Spleen (tissue), 7 donors: ENCODE data around the gene NRXN2.

Experiments used
- CTCF ChIP-seq, 11 experiments: fragments of 200-600 bp in 7 of 11; fragments of 450-650 bp in 4 of 11; sonication (generic) in 4 of 11; IDR thresholded peaks in 8 of 11; conservative IDR thresholded peaks in 3 of 11; 1 replicate in 7 of 11; 2 replicates in 4 of 11; pipeline versions ENCODE4 v1.4.0 to v1.8.0; 2016 to 2021; ENCODE audit warnings: antibody characterized with exemption in 11 of 11, inconsistent platforms in 4 of 11, mild to moderate bottlenecking in 1 of 11
- POLR2A ChIP-seq, 3 donors: fragments of 450-650 bp; IDR thresholded peaks; one replicate each; pipeline ENCODE4 v1.5.1; 2017; ENCODE audit warnings: antibody characterized with exemption in 3 of 3, mild to moderate bottlenecking in 1 of 3
- POLR2AphosphoS5 ChIP-seq, 3 donors: sonication (generic); formaldehyde crosslinking; IDR thresholded peaks; one replicate each; pipeline ENCODE4 v1.5.1; 2017; ENCODE audit warnings: antibody characterized with exemption in 3 of 3
- donor health status: DM: no; HTN: no; CAD: no; lungs with moderate emphysema.
- donor health status: DM: no; HTN: no; CAD: no.
- donor health status: DM: no; HTN: no; CAD: no.

GRCh38 chr11:64632654-64633053, 90.3 kb downstream of the NRXN2 start:
- TF ChIP-seq CTCF (IDR thresholded peaks at IDR 0.05 in 8 of 11, conservative IDR thresholded peaks at IDR 0.05 in 3 of 11), result no peak
- TF ChIP-seq POLR2A (IDR thresholded peaks at IDR 0.05), result no peak
- TF ChIP-seq POLR2AphosphoS5 (IDR thresholded peaks at IDR 0.05), result no peak
